K562 (cell line): ENCODE results near the gene AGFG2. TPM values are rescaled to one million over a fixed set of nuclear protein-coding genes. Genes with fewer than 3 reads are reported as not detected.

Source experiments
- BACH1 ChIP-seq: fragments of 200-800 bp; sonication (Bioruptor generic); IDR thresholded peaks from 2 replicates; pipeline ENCODE4 v1.6.1; 2016; ENCODE audit warnings: missing genetic modification characterization, missing compliant biosample characterization
- CGGBP1 ChIP-seq: fragments of 250-450 bp; sonication (Bioruptor Pico); IDR thresholded peaks from 2 replicates; pipeline ENCODE4 v1.9.0; 2021; ENCODE audit warnings: mild to moderate bottlenecking
- CTCF ChIP-seq, 3 experiments: IDR thresholded peaks in 2 of 3; conservative IDR thresholded peaks in 1 of 3; 2 replicates each; pipeline ENCODE4 v1.5.1; 2011 to 2012; ENCODE audit warnings: low read length in 3 of 3, mild to moderate bottlenecking in 3 of 3, control low read depth in 2 of 3, improper control_type of control experiment in 1 of 3, inconsistent platforms in 1 of 3, low read depth in 1 of 3, mixed read lengths in 1 of 3, moderate library complexity in 1 of 3; ENCODE audit not compliant: insufficient read depth in 2 of 3
- CXXC5 ChIP-seq: fragments of 250-450 bp; sonication (Bioruptor Pico); IDR thresholded peaks from 2 replicates; pipeline ENCODE4 v1.8.0; 2022; ENCODE audit warnings: inconsistent platforms, mild to moderate bottlenecking, moderate library complexity
- DMBX1 ChIP-seq: fragments of 250-450 bp; sonication (Bioruptor Pico); IDR thresholded peaks from 2 replicates; pipeline ENCODE4 v1.8.0; 2022; ENCODE audit warnings: inconsistent platforms, mild to moderate bottlenecking, moderate library complexity, borderline replicate concordance
- EGR1 ChIP-seq: fragments of 450-650 bp; conservative IDR thresholded peaks from 2 replicates; pipeline ENCODE4 v1.6.1; 2017; ENCODE audit warnings: mild to moderate bottlenecking
- ELF1 ChIP-seq: fragments of 200-800 bp; sonication (Bioruptor generic); IDR thresholded peaks from 2 replicates; pipeline ENCODE4 v1.6.1; 2016; ENCODE audit warnings: missing genetic modification characterization, missing compliant biosample characterization
- GTF2E2 ChIP-seq: fragments of 200-800 bp; sonication (Bioruptor generic); IDR thresholded peaks from 2 replicates; pipeline ENCODE4 v1.6.1; 2016; ENCODE audit warnings: missing genetic modification characterization, missing compliant biosample characterization
- HDAC3 ChIP-seq: fragments of 450-650 bp; IDR thresholded peaks from 2 replicates; pipeline ENCODE4 v1.6.1; 2018; ENCODE audit warnings: borderline replicate concordance, mild to moderate bottlenecking, moderate library complexity; ENCODE audit not compliant: partially characterized antibody
- HDAC6 ChIP-seq: IDR thresholded peaks from 2 replicates; pipeline ENCODE4 v1.6.1; 2012; ENCODE audit warnings: low read depth, mild to moderate bottlenecking, control low read depth, inconsistent platforms, low read length, moderate library complexity
- KAT2B ChIP-seq: IDR thresholded peaks from one replicate; pipeline ENCODE4 v1.6.1; 2012; ENCODE audit warnings: low read depth, mild to moderate bottlenecking, control low read depth, inconsistent platforms, low read length, moderate library complexity
- LEF1 ChIP-seq: fragments of 450-650 bp; IDR thresholded peaks from 2 replicates; pipeline ENCODE4 v1.6.1; 2016; ENCODE audit warnings: mild to moderate bottlenecking
- MBD2 ChIP-seq: sonication (generic); IDR thresholded peaks from 2 replicates; pipeline ENCODE4 v1.6.1; 2016; ENCODE audit warnings: low read depth, borderline replicate concordance
- NCOA6 ChIP-seq: fragments of 450-650 bp; IDR thresholded peaks from 2 replicates; pipeline ENCODE4 v1.6.1; 2017; ENCODE audit warnings: mild to moderate bottlenecking
- NFATC3 ChIP-seq: fragments of 450-650 bp; IDR thresholded peaks from 2 replicates; pipeline ENCODE4 v1.6.1; 2017; ENCODE audit warnings: mild to moderate bottlenecking
- PHB ChIP-seq: fragments of 250-450 bp; sonication (Bioruptor Pico); IDR thresholded peaks from 2 replicates; pipeline ENCODE4 v1.5.0; 2021
- POLR2G ChIP-seq: fragments of 200-400 bp; formaldehyde crosslinking; IDR thresholded peaks from 2 replicates; pipeline ENCODE4 v1.6.1; 2017; ENCODE audit warnings: low read depth, mild to moderate bottlenecking, antibody characterized with exemption, low read length, moderate library complexity
- PPARD ChIP-seq: fragments of 250-450 bp; sonication (Bioruptor Pico); IDR thresholded peaks from 2 replicates; pipeline ENCODE4 v1.8.0; 2022; ENCODE audit warnings: inconsistent platforms, mild to moderate bottlenecking, moderate library complexity
- RHOXF2B ChIP-seq: fragments of 250-450 bp; sonication (Bioruptor Pico); conservative IDR thresholded peaks from 2 replicates; pipeline ENCODE4 v1.5.1; 2021
- SAP30 ChIP-seq: fragments of 200-600 bp; sonication (generic); IDR thresholded peaks from 2 replicates; pipeline ENCODE4 v1.6.1; 2012; ENCODE audit warnings: borderline replicate concordance, low read depth, mild to moderate bottlenecking, moderate library complexity, low read length, control low read depth, inconsistent platforms; ENCODE audit not compliant: insufficient read depth, poor library complexity, severe bottlenecking
- SNIP1 ChIP-seq: fragments of 450-650 bp; IDR thresholded peaks from 2 replicates; pipeline ENCODE4 v1.7.1; 2017; ENCODE audit warnings: low read depth, mild to moderate bottlenecking
- TAF1 ChIP-seq: IDR thresholded peaks from 2 replicates; pipeline ENCODE4 v1.6.1; 2011; ENCODE audit warnings: mild to moderate bottlenecking, low read length, moderate library complexity; ENCODE audit not compliant: insufficient read depth, control insufficient read depth, severe bottlenecking; ENCODE audit errors: extremely low read depth
- TCF3 ChIP-seq: sonication (generic); formaldehyde crosslinking; IDR thresholded peaks from 2 replicates; pipeline ENCODE4 v1.4.0; 2020; ENCODE audit warnings: mild to moderate bottlenecking, missing genetic modification reagents
- TFE3 ChIP-seq: fragments of 450-650 bp; formaldehyde crosslinking; IDR thresholded peaks from 2 replicates; pipeline ENCODE4 v1.4.0; 2020; ENCODE audit warnings: mild to moderate bottlenecking, mixed read lengths
- XRCC4 ChIP-seq: IDR thresholded peaks from one replicate; pipeline ENCODE4 v1.6.1; 2011; ENCODE audit not compliant: insufficient read depth, insufficient read length; ENCODE audit errors: extremely low read depth
- ZNF212 ChIP-seq: fragments of 450-650 bp; formaldehyde crosslinking; IDR thresholded peaks from 2 replicates; pipeline ENCODE4 v1.4.0; 2020; ENCODE audit warnings: mild to moderate bottlenecking
- polyA plus RNA-seq, 8 experiments: library from polyadenylated mRNA; depleted of rRNA in 4 of 8; stranded (reverse) in 5 of 8; unstranded in 3 of 8; fragments of >200 nt; fragmentation: Nextera tagmentation in 2 of 8; fragmentation: Illumina TruSeq in 1 of 8; extraction: Ambion mirVana in 2 of 8; extraction: Trizol in 1 of 8; gene quantifications; 2 replicates each; pipeline versions ENCODE4 v1.2.1 to v1.2.3, GENCODE V29; 2011 to 2014; ENCODE audit warnings: inconsistent platforms in 1 of 8, missing spikeins in 1 of 8
- total RNA-seq, 7 experiments: library from RNA; depleted of rRNA in 6 of 7; stranded (reverse); fragments of >200 nt in 6 of 7; fragmentation: Illumina TruSeq in 2 of 7; extraction: Trizol in 2 of 7; gene quantifications; 2 replicates each; pipeline versions ENCODE4 v1.2.1 to v1.2.3, GENCODE V29; 2011 to 2021; ENCODE audit warnings: low replicate concordance in 1 of 7

AGFG2 gene
- total and polyA plus RNA-seq, 9 of the 15 experiments (the other 6 are each of a cell fraction or from before 2014, with no cell fraction given), result 0.31 to 23.1 (median 6.5) TPM

- no peak for TF ChIP-seq HDAC3
- TF ChIP-seq HDAC6, result no peak
- peak; percentile 94 for TF ChIP-seq MBD2
- TF ChIP-seq SNIP1, result no peak
- peak; percentile 100 for TF ChIP-seq EGR1
- peak; percentile 97 for TF ChIP-seq POLR2G
- TF ChIP-seq BACH1, result no peak
- TF ChIP-seq ELF1, result no peak
- peak; percentile 27; the same call in 1 of the 2 replicates for TF ChIP-seq TCF3
- TF ChIP-seq PPARD (CRISPR knock-in tag), result no peak
- 0 out of 2 replicates have a peak, but pooled peaks have one; percentile 25 for TF ChIP-seq RHOXF2B (CRISPR knock-in tag)
- peak; percentile 92; the same call in 1 of the 2 replicates for TF ChIP-seq NCOA6
- TF ChIP-seq CGGBP1 (CRISPR knock-in tag), result peak; percentile 55; the same call in 1 of the 2 replicates
- TF ChIP-seq GTF2E2, result no peak
- TF ChIP-seq NFATC3, result no peak
- TF ChIP-seq XRCC4, result no peak
- TF ChIP-seq DMBX1 (CRISPR knock-in tag), result peak; percentile 67; the same call in 1 of the 2 replicates
- no peak; the same call in 1 of the 2 replicates for TF ChIP-seq LEF1
- TF ChIP-seq SAP30, result peak; percentile 99
- TF ChIP-seq KAT2B, result no peak
- TF ChIP-seq TFE3 (CRISPR knock-in tag), result no peak
- 0 out of 2 replicates have a peak, but pooled peaks have one; percentile 47 for TF ChIP-seq PHB (CRISPR knock-in tag)
- TF ChIP-seq CTCF (IDR thresholded peaks at IDR 0.05 in 2 of 3, conservative IDR thresholded peaks at IDR 0.05 in 1 of 3; ENCODE audit: insufficient read depth in 2 of 3, low read depth in 1 of 3, low read length in 3 of 3), result peak in 1 of 3 experiments; percentile 1; a peak in 1 of 6 replicates
- TF ChIP-seq TAF1, result peak; percentile 56
- TF ChIP-seq CXXC5, result peak; percentile 95
- TF ChIP-seq ZNF212 (CRISPR knock-in tag), result no peak
These were observed at the start of gene AGFG2 (continued) for GRCh38 chr7:100538654-100539435.
